Stimulated activated CD8-positive, alpha-beta memory T cell treated with anti-CD3 and anti-CD28 coated beads, Interleukin-4, amount 100 ng/mL, for 4 hours (primary cell): ENCODE results near the gene GRIK5.

Source experiments
- DNase-seq, 2 donors: peaks; one replicate each; pipeline ENCODE4 v3.0.0-alpha.2; 2020; ENCODE audit warnings: low read depth in 2 of 2, low spot score in 1 of 2

The GRIK5 gene

GRCh38 chr19:42095142-42095813, 25.3 kb upstream of the GRIK5 start:
- DNase-seq = no peak

GRCh38 chr19:42093926-42094325, 23.9 kb upstream of the GRIK5 start:
- DNase-seq = no peak

GRCh38 chr19:42093505-42093904, 23.5 kb upstream of the GRIK5 start:
- DNase-seq = no peak

- no peak for DNase-seq
These were observed 22.3 kb upstream of the GRIK5 start for GRCh38 chr19:42092350-42092749.

- DNase-seq = no peak
These were observed 21.7 kb upstream of the GRIK5 start for GRCh38 chr19:42091742-42092141.

GRCh38 chr19:42091300-42091699, 21.3 kb upstream of the GRIK5 start:
- no peak for DNase-seq

GRCh38 chr19:42090672-42091071, 20.7 kb upstream of the GRIK5 start:
- DNase-seq = no peak

- no peak for DNase-seq
These were observed 19.8 kb upstream of the GRIK5 start for GRCh38 chr19:42089772-42090171.

GRCh38 chr19:42089191-42089750, 19.3 kb upstream of the GRIK5 start:
- DNase-seq = no peak

- no peak for DNase-seq
These were observed 18.6 kb upstream of the GRIK5 start for GRCh38 chr19:42088471-42089190.

GRCh38 chr19:42086770-42087550, 17.0 kb upstream of the GRIK5 start:
- no peak for DNase-seq

- DNase-seq = no peak
These were observed 16.3 kb upstream of the GRIK5 start for GRCh38 chr19:42086188-42086736.

GRCh38 chr19:42083537-42083936, 13.5 kb upstream of the GRIK5 start:
- no peak for DNase-seq

GRCh38 chr19:42081584-42082203, 11.7 kb upstream of the GRIK5 start:
- DNase-seq = no peak

GRCh38 chr19:42080764-42081375, 10.9 kb upstream of the GRIK5 start:
- no peak for DNase-seq

GRCh38 chr19:42079886-42080763, 10.1 kb upstream of the GRIK5 start:
- no peak for DNase-seq

GRCh38 chr19:42079276-42079669, 9.3 kb upstream of the GRIK5 start:
- DNase-seq = no peak

GRCh38 chr19:42078538-42079275, 8.7 kb upstream of the GRIK5 start:
- no peak for DNase-seq

- no peak for DNase-seq
These were observed 8.1 kb upstream of the GRIK5 start for GRCh38 chr19:42078058-42078457.
